IMR-90 (cell line): ENCODE data around the gene DENND5A. TPM values are rescaled to one million over a fixed set of nuclear protein-coding genes. Genes with fewer than 3 reads are reported as not detected.

ENCODE experiments used
- ATAC-seq: fragments of 200-7000 bp; cut with Tn5 transposase; 2 replicates; pipeline ENCODE4 v1.9.1; 2020; ENCODE audit warnings: low read depth, mild to moderate bottlenecking, moderate library complexity
- BruUV-seq: library from RNA; stranded (reverse); fragments of 400-500 nt; replicated peaks from 2 replicates; lab custom pipeline; 2021; lab: Mats Ljungman, UMichigan
- CTCF ChIA-PET: fragments of 300-600 bp; formaldehyde crosslinking; extraction: SDS; loops from one replicate; lab custom pipeline; 2021; ENCODE audit warnings: antibody characterized with exemption; lab: Yijun Ruan, JAX
- POLR2A ChIA-PET: fragments of 300-600 bp; sonication (Branson Sonifier 250); formaldehyde crosslinking; loops from one replicate; lab custom pipeline; 2022; ENCODE audit warnings: antibody characterized with exemption; ENCODE audit not compliant: unreplicated experiment; lab: Charles Lee
- DNase-seq: peaks from one replicate; pipeline ENCODE4 v3.0.0; 2013
- H2AFZ ChIP-seq: replicated peaks from 2 replicates; pipeline ENCODE3; 2013; ENCODE audit warnings: low read length, mild to moderate bottlenecking; ENCODE audit not compliant: poor library complexity
- H2AK5ac ChIP-seq: 2 replicates; pipeline ENCODE4 v1.6.1; 2013; ENCODE audit warnings: low read depth, low read length, inconsistent platforms
- H2AK9ac ChIP-seq: replicated peaks from 2 replicates; pipeline ENCODE3; 2013; ENCODE audit warnings: mild to moderate bottlenecking, low read depth, low read length, moderate library complexity; ENCODE audit not compliant: poor library complexity
- H2BK120ac ChIP-seq: 2 replicates; pipeline ENCODE4 v1.6.1; 2013; ENCODE audit warnings: low read depth, low read length, inconsistent platforms
- H2BK15ac ChIP-seq: 3 replicates; pipeline ENCODE4 v1.6.1; 2013; ENCODE audit warnings: low read depth, low read length, inconsistent platforms
- H2BK20ac ChIP-seq: 2 replicates; pipeline ENCODE4 v1.6.1; 2013; ENCODE audit warnings: low read depth, mild to moderate bottlenecking, inconsistent platforms, low read length, moderate library complexity
- H2BK5ac ChIP-seq: 2 replicates; pipeline ENCODE4 v1.6.1; 2013; ENCODE audit warnings: mild to moderate bottlenecking, low read depth, low read length, inconsistent platforms; ENCODE audit not compliant: poor library complexity, severe bottlenecking
- H3K14ac ChIP-seq: replicated peaks from 2 replicates; pipeline ENCODE4 v1.6.1; 2013; ENCODE audit warnings: low read depth, low read length, inconsistent platforms
- H3K18ac ChIP-seq: 2 replicates; pipeline ENCODE4 v1.6.1; 2013; ENCODE audit warnings: low read depth, low read length, control low read depth
- H3K23ac ChIP-seq: 2 replicates; pipeline ENCODE4 v1.6.1; 2013; ENCODE audit warnings: low read depth, low read length, inconsistent platforms
- H3K27ac ChIP-seq: 2 replicates; pipeline ENCODE4 v1.5.1; 2013; ENCODE audit warnings: mild to moderate bottlenecking, control low read depth, low read length; ENCODE audit not compliant: insufficient read depth
- H3K27me3 ChIP-seq: 2 replicates; pipeline ENCODE4 v1.6.1; 2013; ENCODE audit warnings: low read length; ENCODE audit not compliant: control insufficient read depth, insufficient read depth
- H3K36me3 ChIP-seq: 2 replicates; pipeline ENCODE4 v1.6.1; 2013; ENCODE audit warnings: low read length, mixed read lengths; ENCODE audit not compliant: control insufficient read depth, insufficient read depth
- H3K4ac ChIP-seq: 2 replicates; pipeline ENCODE4 v1.6.1; 2013; ENCODE audit warnings: low read depth, low read length, inconsistent platforms
- H3K4me1 ChIP-seq: 2 replicates; pipeline ENCODE4 v1.6.1; 2013; ENCODE audit warnings: low read length, mixed read lengths; ENCODE audit not compliant: control insufficient read depth, insufficient read depth
- H3K4me2 ChIP-seq: 2 replicates; pipeline ENCODE4 v1.6.1; 2013; ENCODE audit warnings: low read depth, mild to moderate bottlenecking, control low read depth, low read length, moderate library complexity
- H3K4me3 ChIP-seq: 2 replicates; pipeline ENCODE4 v1.5.1; 2013; ENCODE audit warnings: low read depth, mild to moderate bottlenecking, control low read depth, low read length, moderate library complexity; ENCODE audit not compliant: insufficient read depth
- H3K56ac ChIP-seq: 2 replicates; pipeline ENCODE4 v1.6.1; 2013; ENCODE audit warnings: low read length, inconsistent platforms; ENCODE audit not compliant: insufficient read depth; ENCODE audit errors: extremely low read depth
- H3K79me1 ChIP-seq, 2 experiments: 2 replicates each; pipeline ENCODE4 v1.6.1; 2013; ENCODE audit warnings: low read length in 2 of 2, inconsistent platforms in 1 of 2, low read depth in 1 of 2
- H3K9ac ChIP-seq: 2 replicates; pipeline ENCODE4 v1.6.1; 2013; ENCODE audit warnings: low read depth, low read length, control low read depth
- H3K9me1 ChIP-seq: 2 replicates; pipeline ENCODE4 v1.6.1; 2013; ENCODE audit warnings: low read length, inconsistent platforms; ENCODE audit not compliant: insufficient read depth
- H3K9me3 ChIP-seq: 2 replicates; pipeline ENCODE4 v1.6.1; 2013; ENCODE audit warnings: low read length; ENCODE audit not compliant: control insufficient read depth, insufficient read depth
- H4K20me1 ChIP-seq: 2 replicates; pipeline ENCODE4 v1.6.1; 2013; ENCODE audit warnings: low read length, inconsistent platforms; ENCODE audit not compliant: insufficient read depth
- H4K5ac ChIP-seq: 2 replicates; pipeline ENCODE4 v1.6.1; 2013; ENCODE audit warnings: mild to moderate bottlenecking, low read depth, low read length, control low read depth
- H4K8ac ChIP-seq, 2 experiments: 2 replicates each; pipeline ENCODE4 v1.6.1; 2013; ENCODE audit warnings: low read depth in 2 of 2, low read length in 2 of 2, control low read depth in 1 of 2, inconsistent platforms in 1 of 2
- H4K91ac ChIP-seq: 2 replicates; pipeline ENCODE4 v1.6.1; 2013; ENCODE audit warnings: low read depth, low read length, inconsistent platforms; ENCODE audit not compliant: insufficient read depth
- CEBPB ChIP-seq: IDR thresholded peaks from 2 replicates; pipeline ENCODE4 v1.6.1; 2012; ENCODE audit warnings: low read depth, low read length, improper control_type of control experiment
- FOS ChIP-seq: fragments of 150-350 bp; IDR thresholded peaks from 2 replicates; pipeline ENCODE4 v1.6.1; 2016; ENCODE audit warnings: low read depth, low read length
- MAFK ChIP-seq: IDR thresholded peaks from 2 replicates; pipeline ENCODE4 v1.6.1; 2012; ENCODE audit warnings: low read depth, low read length, improper control_type of control experiment
- MAZ ChIP-seq: IDR thresholded peaks from 2 replicates; pipeline ENCODE4 v1.6.1; 2012; ENCODE audit warnings: low read depth, mild to moderate bottlenecking, low read length, improper control_type of control experiment, moderate library complexity, borderline replicate concordance
- POLR2A ChIP-seq: IDR thresholded peaks from 2 replicates; pipeline ENCODE4 v1.6.1; 2012; ENCODE audit warnings: mild to moderate bottlenecking, low read depth, low read length
- dilution Hi-C: fragments of 300-500 bp; cut with HindIII; formaldehyde crosslinking; loops from one replicate; pipeline ENCODE4 v1.14.3; 2018; ENCODE audit warnings: low sequenced_read_pairs; ENCODE audit not compliant: unreplicated experiment
- in situ Hi-C: fragments of 300-500 bp; cut with MboI; formaldehyde crosslinking; loops from 3 replicates; pipeline ENCODE4 v1.14.3; 2019; ENCODE audit warnings: low sequenced_read_pairs, inconsistent platforms, mixed read lengths
- intact Hi-C: fragments of 100-400 bp; cut with micrococcal nuclease; formaldehyde crosslinking; loops from 2 replicates; pipeline ENCODE4 v1.10.0; 2022
- polyA plus RNA-seq, 3 experiments: library from polyadenylated mRNA; depleted of rRNA; stranded (reverse); fragments of >200 nt; gene quantifications; 2 replicates each; pipeline ENCODE4 v1.2.3, GENCODE V29; 2012; ENCODE audit warnings: low replicate concordance in 1 of 3
- total RNA-seq: library from RNA; depleted of rRNA; stranded (reverse); fragments of >200 nt; gene quantifications from 2 replicates; pipeline ENCODE4 v1.2.3, GENCODE V29; 2012
- TF ChIP-seq, protein P1 (sequence below): fragments of 150-350 bp; IDR thresholded peaks from 2 replicates; pipeline ENCODE4 v1.6.1; 2017; ENCODE audit warnings: mild to moderate bottlenecking, antibody characterized with exemption, low read length, low read depth
- TF ChIP-seq, protein P2 (sequence below): fragments of 150-350 bp; IDR thresholded peaks from 2 replicates; pipeline ENCODE4 v1.6.1; 2016; ENCODE audit warnings: low read depth, mild to moderate bottlenecking, low read length, moderate library complexity, borderline replicate concordance

The DENND5A gene
- total and polyA plus RNA-seq, 2 of the 4 experiments (the other 2 are of a cell fraction), result 179 to 192 TPM

DNA sequence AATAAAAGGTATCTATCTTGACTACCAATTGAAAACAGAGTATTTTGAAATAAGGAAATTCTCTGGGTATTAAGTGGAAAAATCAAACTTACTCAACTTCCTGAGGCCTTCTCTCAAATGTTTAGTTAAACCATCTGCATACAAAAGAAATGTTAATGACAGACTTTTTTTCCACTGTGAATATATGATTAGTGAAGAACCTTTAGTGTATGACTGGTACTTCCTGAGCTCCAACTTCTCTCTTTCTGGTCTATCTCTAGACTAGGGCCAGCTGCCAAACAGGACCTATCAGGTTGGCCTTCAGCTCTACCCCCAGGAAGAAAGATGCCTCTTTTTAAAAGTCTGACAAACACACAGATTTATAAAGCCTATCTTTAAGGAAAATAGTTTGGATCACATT is 105.0 kb downstream of the DENND5A start:
- peaks cover 9% of the 10 kb centered on the region for H3K9me1 ChIP-seq
- no peak overlapping the region for H2BK120ac ChIP-seq
- ChIA-PET CTCF (no interaction called here), POLR2A (no interaction called here)
- no peak overlapping the region for H2BK20ac ChIP-seq
- peaks cover 8% of the 10 kb centered on the region; the same call in 1 of the 2 replicates for H4K20me1 ChIP-seq
- H3K4me1 ChIP-seq, result peaks cover 6% of the 10 kb centered on the region
- no peak overlapping the region; the same call in 1 of the 2 replicates for H3K18ac ChIP-seq
- H2AK5ac ChIP-seq, result no peak overlapping the region
- H3K27ac ChIP-seq, result peak overlapping the region; percentile 39; the same call in 1 of the 2 replicates
- H3K4me3 ChIP-seq, result no peak overlapping the region
- peaks cover 22% of the 10 kb centered on the region for H3K36me3 ChIP-seq
- intact Hi-C loops (no loop called here), in situ Hi-C loops (no loop called here), dilution Hi-C loops (no loop called here)
- no peak overlapping the region for H3K4me2 ChIP-seq
- H3K56ac ChIP-seq, result no peak overlapping the region
- no TSS peak for BruUV-seq
- H3K9ac ChIP-seq, result no peak overlapping the region
- no peak overlapping the region for H3K23ac ChIP-seq
- TF ChIP-seq, protein P1, sequence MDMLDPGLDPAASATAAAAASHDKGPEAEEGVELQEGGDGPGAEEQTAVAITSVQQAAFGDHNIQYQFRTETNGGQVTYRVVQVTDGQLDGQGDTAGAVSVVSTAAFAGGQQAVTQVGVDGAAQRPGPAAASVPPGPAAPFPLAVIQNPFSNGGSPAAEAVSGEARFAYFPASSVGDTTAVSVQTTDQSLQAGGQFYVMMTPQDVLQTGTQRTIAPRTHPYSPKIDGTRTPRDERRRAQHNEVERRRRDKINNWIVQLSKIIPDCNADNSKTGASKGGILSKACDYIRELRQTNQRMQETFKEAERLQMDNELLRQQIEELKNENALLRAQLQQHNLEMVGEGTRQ, result no peak
- TF ChIP-seq, protein P2, sequence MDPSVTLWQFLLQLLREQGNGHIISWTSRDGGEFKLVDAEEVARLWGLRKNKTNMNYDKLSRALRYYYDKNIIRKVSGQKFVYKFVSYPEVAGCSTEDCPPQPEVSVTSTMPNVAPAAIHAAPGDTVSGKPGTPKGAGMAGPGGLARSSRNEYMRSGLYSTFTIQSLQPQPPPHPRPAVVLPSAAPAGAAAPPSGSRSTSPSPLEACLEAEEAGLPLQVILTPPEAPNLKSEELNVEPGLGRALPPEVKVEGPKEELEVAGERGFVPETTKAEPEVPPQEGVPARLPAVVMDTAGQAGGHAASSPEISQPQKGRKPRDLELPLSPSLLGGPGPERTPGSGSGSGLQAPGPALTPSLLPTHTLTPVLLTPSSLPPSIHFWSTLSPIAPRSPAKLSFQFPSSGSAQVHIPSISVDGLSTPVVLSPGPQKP, result no peak
- no peak for TF ChIP-seq FOS
- no peak for TF ChIP-seq MAZ
- no peak for TF ChIP-seq MAFK
- TF ChIP-seq CEBPB, result no peak
- TF ChIP-seq POLR2A, result no peak
- H4K8ac ChIP-seq, result peak overlapping the region in 1 of 2 experiments; percentile 44; a peak in 2 of 4 replicates
- no peak overlapping the region for H4K5ac ChIP-seq
- H3K14ac ChIP-seq, result no peak overlapping the region
- DNase-seq (peak; percentile 62), ATAC-seq (peak; percentile 56)
- H3K9me3 ChIP-seq, result no peaks in the 10 kb centered on the region
- H2AFZ ChIP-seq, result no peak overlapping the region
- no peak overlapping the region for H3K4ac ChIP-seq
- peak overlapping the region; percentile 81 for H2BK5ac ChIP-seq
- H2AK9ac ChIP-seq, result no peak overlapping the region
- 0 out of 3 replicates have a peak overlapping the region, but pooled peaks have one; percentile 73 for H2BK15ac ChIP-seq
- H3K27me3 ChIP-seq, result no peaks in the 10 kb centered on the region
- peaks cover 11 to 40% of the 10 kb centered on the region in 2 experiments for H3K79me1 ChIP-seq
- H4K91ac ChIP-seq, result no peak overlapping the region
